CD8-positive, alpha-beta memory T cell (primary cell): Measurements from ENCODE around the gene JMJD1C. TPM values are rescaled to one million over a fixed set of nuclear protein-coding genes. Genes with fewer than 3 reads are reported as not detected.
A peak's percentile ranks its signal among the peaks of the same experiment; 100 is the strongest.

Experiments used
- CTCF ChIA-PET: fragments of 350-600 bp; sonication (Branson Sonifier 250); formaldehyde crosslinking; loops from one replicate; lab custom pipeline; 2021; ENCODE audit warnings: antibody characterized with exemption; lab: Charles Lee
- POLR2A ChIA-PET: fragments of 350-600 bp; sonication (Branson Sonifier 250); formaldehyde crosslinking; loops from one replicate; lab custom pipeline; 2021; ENCODE audit warnings: antibody characterized with exemption; lab: Charles Lee
- DNase-seq, 5 donors: peaks; one replicate each; pipeline versions ENCODE4 v3.0.0 to v3.0.0-alpha.2; 2020 to 2022; ENCODE audit warnings: mixed read lengths in 1 of 5
- H3K27ac ChIP-seq: one replicate; pipeline ENCODE4 v1.7.0; 2013; ENCODE audit warnings: low read depth, mild to moderate bottlenecking, low read length, moderate library complexity
- H3K27me3 ChIP-seq: 2 replicates; pipeline ENCODE4 v1.7.0; 2013; ENCODE audit warnings: low read length, mild to moderate bottlenecking; ENCODE audit not compliant: insufficient read depth, poor library complexity, severe bottlenecking
- H3K36me3 ChIP-seq: 2 replicates; pipeline ENCODE4 v1.7.0; 2013; ENCODE audit warnings: mild to moderate bottlenecking, low read length, moderate library complexity; ENCODE audit not compliant: insufficient read depth
- H3K4me1 ChIP-seq: 2 replicates; pipeline ENCODE4 v1.7.0; 2013; ENCODE audit warnings: mild to moderate bottlenecking, low read length, moderate library complexity; ENCODE audit not compliant: insufficient read depth
- H3K4me3 ChIP-seq: 2 replicates; pipeline ENCODE4 v1.7.0; 2013; ENCODE audit warnings: mild to moderate bottlenecking, low read length
- H3K9me3 ChIP-seq: 2 replicates; pipeline ENCODE4 v1.7.0; 2013; ENCODE audit warnings: mild to moderate bottlenecking, low read length
- H3K27ac Mint-ChIP-seq, 8 donors: one replicate each; pipeline ENCODE4 v1.8.0; 2020 to 2021; ENCODE audit warnings: mixed read lengths in 8 of 8, mild to moderate bottlenecking in 6 of 8, inconsistent platforms in 3 of 8, moderate library complexity in 3 of 8
- H3K27me3 Mint-ChIP-seq, 2 donors: one replicate each; pipeline ENCODE4 v1.8.0; 2020 to 2021; ENCODE audit warnings: mixed read lengths in 2 of 2, mild to moderate bottlenecking in 1 of 2, moderate library complexity in 1 of 2
- H3K36me3 Mint-ChIP-seq, 3 donors: one replicate each; pipeline ENCODE4 v1.8.0; 2020 to 2021; ENCODE audit warnings: mixed read lengths in 3 of 3, inconsistent platforms in 1 of 3, mild to moderate bottlenecking in 1 of 3
- H3K4me1 Mint-ChIP-seq, 3 donors: one replicate each; pipeline ENCODE4 v1.8.0; 2020 to 2021; ENCODE audit warnings: mixed read lengths in 3 of 3, inconsistent platforms in 1 of 3, mild to moderate bottlenecking in 1 of 3
- H3K4me3 Mint-ChIP-seq, 7 donors: one replicate each; pipeline ENCODE4 v1.8.0; 2020 to 2021; ENCODE audit warnings: mixed read lengths in 7 of 7, mild to moderate bottlenecking in 6 of 7, moderate library complexity in 4 of 7, inconsistent platforms in 2 of 7
- H3K9me3 Mint-ChIP-seq, 5 donors: one replicate each; pipeline ENCODE4 v1.8.0; 2020 to 2022; ENCODE audit warnings: mixed read lengths in 5 of 5, mild to moderate bottlenecking in 3 of 5, moderate library complexity in 2 of 5, inconsistent platforms in 1 of 5
- polyA plus RNA-seq: library from polyadenylated mRNA; unstranded; fragments of 300-500 nt; fragmentation: Illumina TruSeq; gene quantifications from one replicate; pipeline ENCODE4 v1.2.3, GENCODE V29; 2021
- total RNA-seq, 2 experiments: library from RNA; stranded (reverse); gene quantifications; one replicate each; pipeline ENCODE4 v1.2.3, GENCODE V29; 2021

The JMJD1C gene
- total and polyA plus RNA-seq, 3 experiments from 2014 or later: 41.7 to 51.9 (median 46.0) TPM

- H3K36me3 Mint-ChIP-seq: peaks cover 7 to 44% (median 15%) of the 10 kb centered on the region in 3 donors
- CTCF ChIA-PET: interaction anchor here (1.4 to 1.6 kb wide), 2 partner anchors 10 to 364 kb away, joined by 4 read pairs; no protein-coding TSS in a partner anchor
Measured at GRCh38 chr10:63265683-63266235, 200.0 kb downstream of the JMJD1C start.

GRCh38 chr10:63265222-63265617 lies 200.6 kb downstream of the JMJD1C start:
- Mint-ChIP-seq H3K36me3 (peaks cover 9 to 47% (median 16%) of the 10 kb centered on the region in 3 donors), H3K4me1 (peaks cover 33 to 56% (median 41%) of the 10 kb centered on the region in 3 donors), H3K9me3 (no peaks in the 10 kb centered on the region), H3K27ac (peak overlapping the region; percentile 85 to 99 (median 97)), H3K27me3 (no peaks in the 10 kb centered on the region), H3K4me3 (peak overlapping the region; percentile 91 to 99 (median 98))
- peaks cover 45% of the 10 kb centered on the region for H3K4me1 ChIP-seq
- no peaks in the 10 kb centered on the region for H3K27me3 ChIP-seq
- CTCF ChIA-PET: interaction anchor here (1.4 to 1.6 kb wide), 2 partner anchors 10 to 364 kb away, joined by 4 read pairs; no protein-coding TSS in a partner anchor
- peak in 4 of 5 donors; percentile 21 to 44 (median 26) for DNase-seq
- no peaks in the 10 kb centered on the region for H3K36me3 ChIP-seq
- peak overlapping the region; percentile 83 for H3K4me3 ChIP-seq
- peak overlapping the region; percentile 97 for H3K27ac ChIP-seq
- POLR2A ChIA-PET: no interaction called here
- H3K9me3 ChIP-seq: no peaks in the 10 kb centered on the region

More at GRCh38 chr10:63265683-63266235, 200.0 kb downstream of the JMJD1C start:
- no peaks in the 10 kb centered on the region for H3K9me3 Mint-ChIP-seq
- Histone ChIP-seq H3K9me3 (no peaks in the 10 kb centered on the region), H3K4me3 (peak overlapping the region; percentile 83), H3K4me1 (peaks cover 42% of the 10 kb centered on the region), H3K27ac (peak overlapping the region; percentile 97), H3K27me3 (no peaks in the 10 kb centered on the region), H3K36me3 (no peaks in the 10 kb centered on the region)
- peaks cover 31 to 52% (median 43%) of the 10 kb centered on the region in 3 donors for H3K4me1 Mint-ChIP-seq
- no peaks in the 10 kb centered on the region for H3K27me3 Mint-ChIP-seq
- H3K27ac Mint-ChIP-seq: peak overlapping the region; percentile 85 to 100 (median 98)
- POLR2A ChIA-PET: no interaction called here
- DNase-seq: no peak
- H3K4me3 Mint-ChIP-seq: peak overlapping the region; percentile 93 to 99 (median 98)

DNA sequence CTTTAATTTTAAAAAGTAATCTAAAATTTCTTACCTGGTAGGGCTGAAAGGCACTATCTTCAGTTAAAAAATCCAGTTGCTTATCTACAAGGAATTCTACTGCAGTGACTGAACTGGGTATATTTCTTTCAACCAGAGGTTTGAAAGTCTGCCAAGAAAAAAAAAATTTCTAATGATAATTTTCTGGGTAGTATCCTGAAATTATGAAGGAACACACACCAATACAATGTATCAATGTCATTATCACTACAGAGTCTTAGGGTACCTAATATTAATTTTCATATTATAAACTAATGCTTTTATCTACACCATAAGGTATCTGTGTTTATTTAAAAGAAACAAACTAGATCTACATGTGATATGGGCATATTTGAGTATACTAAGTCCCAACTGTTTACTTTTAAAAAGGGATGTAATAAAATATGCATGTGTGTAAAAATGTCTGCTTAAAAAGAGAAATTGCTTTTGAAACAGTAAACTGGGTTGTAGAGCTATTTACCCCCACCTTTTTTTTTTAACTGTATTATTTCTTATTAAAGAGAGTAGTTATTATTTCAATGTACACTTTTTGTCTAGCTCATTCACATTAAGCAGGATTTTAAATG lies 201.1 kb downstream of the JMJD1C start:
- Histone ChIP-seq H3K36me3 (no peaks in the 10 kb centered on the region), H3K27ac (peak overlapping the region; percentile 97), H3K4me1 (peaks cover 47% of the 10 kb centered on the region), H3K9me3 (no peaks in the 10 kb centered on the region), H3K27me3 (no peaks in the 10 kb centered on the region), H3K4me3 (peak overlapping the region; percentile 83)
- Mint-ChIP-seq H3K4me1 (peaks cover 37 to 61% (median 46%) of the 10 kb centered on the region in 3 donors), H3K27ac (peak overlapping the region; percentile 85 to 99 (median 97)), H3K9me3 (no peaks in the 10 kb centered on the region), H3K27me3 (no peaks in the 10 kb centered on the region), H3K36me3 (peaks cover 9 to 51% (median 16%) of the 10 kb centered on the region in 3 donors), H3K4me3 (peak overlapping the region; percentile 91 to 99 (median 98))
- ChIA-PET POLR2A (no interaction called here), CTCF (interaction anchor here (1.4 kb wide), 1 partner anchor 365 kb away, joined by 4 read pairs; no protein-coding TSS in a partner anchor)
- no peak for DNase-seq

- H3K4me1 Mint-ChIP-seq: peaks cover 59 to 77% (median 68%) of the 10 kb centered on the region in 3 donors
- no peak overlapping the region for H3K27ac ChIP-seq
- H3K9me3 ChIP-seq: no peaks in the 10 kb centered on the region
- H3K4me3 Mint-ChIP-seq: peak overlapping the region; percentile 0 to 56 (median 32)
- H3K4me3 ChIP-seq: no peak overlapping the region
- H3K27ac Mint-ChIP-seq: peak overlapping the region in 2 of 8 donors; percentile 43 to 66
- H3K36me3 ChIP-seq: no peaks in the 10 kb centered on the region
- H3K4me1 ChIP-seq: peaks cover 65% of the 10 kb centered on the region
- no peaks in the 10 kb centered on the region for H3K27me3 ChIP-seq
- ChIA-PET POLR2A (no interaction called here), CTCF (interaction anchor here (1.4 kb wide), 1 partner anchor 20 kb away, joined by 3 read pairs; no protein-coding TSS in a partner anchor)
- DNase-seq: no peak
- H3K36me3 Mint-ChIP-seq: peaks cover 9 to 55% (median 17%) of the 10 kb centered on the region in 3 donors
- peaks cover 0 to 2% of the 10 kb centered on the region in 2 donors for H3K27me3 Mint-ChIP-seq
- H3K9me3 Mint-ChIP-seq: no peaks in the 10 kb centered on the region
Measured at GRCh38 chr10:63262430-63263073, 203.2 kb downstream of the JMJD1C start.

GRCh38 chr10:63261496-63261895 lies 204.3 kb downstream of the JMJD1C start:
- no peaks in the 10 kb centered on the region for H3K9me3 ChIP-seq
- no peak overlapping the region for H3K27ac ChIP-seq
- DNase-seq: no peak
- Mint-ChIP-seq H3K36me3 (peaks cover 9 to 53% (median 20%) of the 10 kb centered on the region in 3 donors), H3K27ac (peak overlapping the region in 5 of 8 donors; percentile 19 to 73 (median 43)), H3K9me3 (no peaks in the 10 kb centered on the region), H3K4me1 (peaks cover 68 to 87% (median 78%) of the 10 kb centered on the region in 3 donors), H3K4me3 (peak overlapping the region; percentile 29 to 76 (median 53)), H3K27me3 (peaks cover 0 to 2% of the 10 kb centered on the region in 2 donors)
- H3K27me3 ChIP-seq: no peaks in the 10 kb centered on the region
- ChIA-PET CTCF (no interaction called here), POLR2A (no interaction called here)
- H3K36me3 ChIP-seq: no peaks in the 10 kb centered on the region
- H3K4me3 ChIP-seq: no peak overlapping the region
- H3K4me1 ChIP-seq: peaks cover 74% of the 10 kb centered on the region

GRCh38 chr10:63260860-63261251 lies 204.9 kb downstream of the JMJD1C start:
- POLR2A ChIA-PET: no interaction called here
- H3K4me1 ChIP-seq: peaks cover 81% of the 10 kb centered on the region

DNA sequence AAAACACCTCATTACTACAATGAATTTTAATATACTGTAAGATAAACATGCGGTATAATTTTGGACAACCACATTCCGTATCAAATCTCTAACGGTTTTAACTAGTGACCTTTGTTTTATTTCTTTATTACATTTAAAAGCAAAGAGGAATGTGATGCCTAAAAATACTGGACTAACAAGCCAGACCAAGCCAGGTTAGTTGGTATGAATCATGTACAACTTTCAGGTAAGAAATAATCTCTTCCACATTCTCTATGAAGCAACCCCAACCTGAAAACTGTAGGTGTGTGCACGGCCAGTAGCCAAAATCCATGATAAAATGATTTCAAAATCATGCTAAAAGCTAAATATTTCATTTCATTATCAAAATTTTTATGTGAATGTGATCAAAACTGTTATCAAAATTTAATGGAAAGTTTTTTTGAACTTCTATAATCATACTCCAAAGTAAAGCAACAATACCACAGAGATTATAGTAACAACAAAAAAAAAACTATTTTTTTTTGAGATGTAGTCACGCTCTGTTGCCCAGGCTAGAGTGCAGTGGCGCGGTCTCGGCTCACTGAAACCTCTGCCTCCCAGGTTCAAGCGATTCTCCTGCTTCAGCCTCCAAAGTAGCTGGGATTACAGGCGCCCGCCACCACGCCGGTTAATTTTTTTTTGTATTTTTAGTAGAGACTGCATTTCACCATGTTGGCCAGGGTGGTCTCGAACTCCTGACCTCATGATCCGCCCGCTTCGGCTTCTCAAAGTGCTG lies 205.5 kb downstream of the JMJD1C start:
- Mint-ChIP-seq H3K36me3 (peaks cover 9 to 53% (median 20%) of the 10 kb centered on the region in 3 donors), H3K4me1 (peaks cover 76 to 97% (median 87%) of the 10 kb centered on the region in 3 donors), H3K27me3 (peaks cover 0 to 2% of the 10 kb centered on the region in 2 donors), H3K9me3 (no peaks in the 10 kb centered on the region), H3K4me3 (peak overlapping the region in 3 of 7 donors; percentile 29 to 62 (median 41)), H3K27ac (peak overlapping the region in 1 of 8 donors; percentile 18)
- H3K36me3 ChIP-seq: no peaks in the 10 kb centered on the region
- ChIA-PET POLR2A (interaction anchor here (1.3 kb wide), 1 partner anchor 8 kb away, joined by 3 read pairs; no protein-coding TSS in a partner anchor), CTCF (no interaction called here)
- no peak overlapping the region for H3K27ac ChIP-seq
- peaks cover 85% of the 10 kb centered on the region for H3K4me1 ChIP-seq
- no peaks in the 10 kb centered on the region for H3K27me3 ChIP-seq
- DNase-seq: no peak
- no peaks in the 10 kb centered on the region for H3K9me3 ChIP-seq
- no peak overlapping the region for H3K4me3 ChIP-seq

More at GRCh38 chr10:63260860-63261251, 204.9 kb downstream of the JMJD1C start:
- Histone ChIP-seq H3K27ac (no peak overlapping the region), H3K36me3 (no peaks in the 10 kb centered on the region), H3K4me3 (no peak overlapping the region), H3K9me3 (no peaks in the 10 kb centered on the region), H3K27me3 (no peaks in the 10 kb centered on the region)
- Mint-ChIP-seq H3K27ac (peak overlapping the region in 2 of 8 donors; percentile 57 to 72), H3K4me3 (peak overlapping the region in 5 of 7 donors; percentile 29 to 76 (median 62)), H3K9me3 (no peaks in the 10 kb centered on the region), H3K27me3 (peaks cover 0 to 2% of the 10 kb centered on the region in 2 donors), H3K36me3 (peaks cover 9 to 55% (median 20%) of the 10 kb centered on the region in 3 donors), H3K4me1 (peaks cover 72 to 94% (median 85%) of the 10 kb centered on the region in 3 donors)
- no peak for DNase-seq
- CTCF ChIA-PET: no interaction called here
